ENCODE results near the gene KLK7.
A peak's percentile ranks its signal among the peaks of the same experiment; 100 is the strongest.
"Not testable (repeated sequence)": the region's sequence is repeated elsewhere in the genome, so short reads cannot be mapped to it uniquely, and the experiment has no call there.

KLK7 gene

GRCh38 chr19:50975766-50976165 is 8.0 kb downstream of the KLK7 start:
- peak; percentile 61 for DNase-seq (ENCODE audit: low spot score)

- no peak for DNase-seq (ENCODE audit: low spot score)
Observed at GRCh38 chr19:50974702-50975556, 8.8 kb downstream of the KLK7 start.

GRCh38 chr19:50972795-50973376 is 10.8 kb downstream of the KLK7 start:
- DNase-seq (ENCODE audit: low spot score): peak; percentile 31

- DNase-seq (ENCODE audit: low spot score): not testable (repeated sequence)
Observed at GRCh38 chr19:50969810-50970209, 13.9 kb downstream of the KLK7 start.

- peak; percentile 79 for DNase-seq (ENCODE audit: low spot score)
Observed at GRCh38 chr19:50969413-50969760, 14.3 kb downstream of the KLK7 start, which contains the start of gene KLK6. Gene KLK6 (minus strand): TSS chr19:50969591. CDS start chr19:50968104, 1,487 bp downstream.

DNA sequence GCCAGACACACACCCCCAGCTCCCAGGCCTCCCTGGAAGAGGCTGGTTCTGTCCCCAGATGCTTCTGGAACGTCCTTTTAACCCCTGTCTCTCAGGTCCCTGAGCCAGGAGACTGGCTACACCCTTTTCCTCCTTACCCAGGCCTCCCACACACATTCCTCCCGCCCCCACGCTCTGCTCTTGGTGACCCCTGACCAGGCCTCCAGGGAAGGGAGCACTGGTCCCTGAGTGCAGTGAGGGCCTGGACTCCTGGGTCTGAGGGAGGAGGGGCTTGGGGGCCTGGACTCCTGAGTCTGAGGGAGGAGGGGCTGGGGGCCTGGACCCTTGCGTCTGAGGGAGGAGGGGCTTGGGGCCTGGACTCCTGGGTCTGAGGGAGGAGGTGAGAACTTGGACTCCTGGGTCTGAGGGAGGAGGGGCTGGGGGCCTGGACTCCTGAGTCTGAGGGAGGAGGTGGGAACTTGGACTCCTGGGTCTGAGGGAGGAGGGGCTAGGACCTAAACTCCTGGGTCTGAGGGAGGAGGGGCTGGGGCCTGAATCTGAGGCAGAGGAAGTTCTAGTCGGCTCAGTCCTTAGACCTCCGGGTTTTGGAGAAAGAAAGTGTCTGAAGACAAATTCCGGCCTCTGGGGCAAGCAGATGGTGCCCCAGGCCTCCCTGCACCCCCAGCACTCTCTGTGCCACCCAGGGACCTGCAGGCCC is 14.9 kb downstream of the KLK7 start:
- DNase-seq (ENCODE audit: low spot score): peak; percentile 28

GRCh38 chr19:50967929-50968715 is 15.6 kb downstream of the KLK7 start:
- DNase-seq (ENCODE audit: low spot score): no peak

DNA sequence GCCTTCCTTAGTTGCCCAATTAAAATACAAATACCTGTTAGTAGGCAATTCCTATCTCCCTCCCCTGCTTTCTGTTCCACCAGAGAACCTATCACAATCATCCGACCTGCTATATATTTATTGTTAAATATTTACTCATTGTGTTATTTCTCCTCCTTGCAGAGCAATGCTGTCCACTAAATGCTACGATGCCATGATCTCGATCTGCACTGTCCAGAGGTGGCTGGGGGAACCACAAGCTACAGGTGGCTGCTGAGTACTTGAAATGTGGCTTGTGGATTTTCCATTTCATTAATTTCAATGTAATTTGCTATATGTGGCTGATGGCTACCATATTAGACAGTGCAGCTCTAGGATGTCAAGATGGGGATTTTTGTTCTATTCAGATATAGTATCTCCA is 19.5 kb downstream of the KLK7 start:
- DNase-seq (ENCODE audit: low spot score): no peak

- no peak for DNase-seq (ENCODE audit: low spot score)
Observed at GRCh38 chr19:50963381-50963780, 20.3 kb downstream of the KLK7 start.

DNA sequence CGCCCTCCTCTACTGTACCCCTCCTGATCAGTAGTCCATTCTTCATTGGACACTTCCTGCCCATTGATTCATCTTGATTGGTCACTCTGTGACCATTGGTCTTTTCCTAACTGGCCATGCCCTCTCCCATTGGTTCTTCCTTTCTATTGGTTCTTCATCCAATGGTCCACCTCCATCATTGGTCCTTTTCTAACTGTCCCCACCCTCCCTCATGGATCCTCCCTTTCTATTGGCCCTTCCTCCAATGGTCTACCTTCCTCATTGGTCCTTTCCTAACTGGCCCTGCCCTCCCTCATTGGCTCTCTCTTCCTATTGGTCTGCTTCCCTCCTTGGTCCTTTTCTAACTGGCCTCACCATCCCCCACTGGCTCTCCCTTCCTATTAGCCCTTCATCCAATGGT is 21.5 kb downstream of the KLK7 start:
- no peak for DNase-seq (ENCODE audit: low spot score)

- no peak for DNase-seq (ENCODE audit: low spot score)
Observed at GRCh38 chr19:50959731-50960500, 23.8 kb downstream of the KLK7 start.

DNA sequence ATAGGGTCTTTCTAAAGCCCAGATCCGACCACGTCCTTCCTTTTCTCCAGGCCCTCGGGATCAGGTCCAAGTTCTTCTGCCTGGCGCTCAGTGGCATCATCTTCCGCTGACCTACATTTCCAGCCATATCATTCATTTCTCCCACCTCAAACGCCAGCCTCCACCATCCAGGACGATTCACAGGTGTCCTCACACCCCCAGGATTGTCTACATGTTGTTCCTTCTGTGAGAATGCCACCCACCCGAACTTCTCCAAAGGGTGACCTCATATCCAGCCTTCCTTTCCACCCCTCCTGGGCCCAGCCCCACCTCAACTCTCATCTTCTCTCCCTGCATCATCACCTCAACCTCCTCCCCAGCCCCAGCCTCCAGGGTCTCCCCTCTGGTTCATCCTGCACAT is 26.1 kb downstream of the KLK7 start:
- DNase-seq (ENCODE audit: low spot score): no peak

- DNase-seq (ENCODE audit: low spot score): no peak
Observed at GRCh38 chr19:50952910-50953309, 30.8 kb downstream of the KLK7 start, which contains the start of gene KLK5. Gene KLK5 (minus strand): TSS chr19:50953038. CDS start chr19:50952657, 381 bp downstream.

DNA sequence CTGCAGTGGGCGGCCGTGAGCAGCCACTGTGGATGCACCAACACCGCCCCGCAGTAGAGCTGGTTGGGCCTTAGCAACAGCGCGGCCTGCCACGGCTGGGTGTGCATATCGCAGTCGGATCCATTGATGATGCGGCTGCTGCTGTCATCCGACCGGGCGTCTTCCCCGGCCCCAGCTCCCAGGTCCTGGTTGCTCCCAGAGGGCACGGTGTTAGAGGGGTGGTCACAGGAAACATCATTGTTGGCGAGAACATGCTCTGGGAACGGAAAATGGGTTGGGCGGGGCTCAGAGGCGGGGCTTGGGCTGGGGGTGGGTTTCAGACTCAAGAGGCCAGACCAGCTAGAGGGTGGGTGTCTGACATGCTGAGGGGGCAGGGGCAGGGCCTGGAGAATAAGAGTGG is 33.9 kb downstream of the KLK7 start:
- no peak for DNase-seq (ENCODE audit: low spot score)

- DNase-seq (ENCODE audit: low spot score): no peak
Observed at GRCh38 chr19:50947123-50947522, 36.6 kb downstream of the KLK7 start.

GRCh38 chr19:50944795-50945194 is 38.9 kb downstream of the KLK7 start:
- no peak for DNase-seq (ENCODE audit: low spot score)

DNA sequence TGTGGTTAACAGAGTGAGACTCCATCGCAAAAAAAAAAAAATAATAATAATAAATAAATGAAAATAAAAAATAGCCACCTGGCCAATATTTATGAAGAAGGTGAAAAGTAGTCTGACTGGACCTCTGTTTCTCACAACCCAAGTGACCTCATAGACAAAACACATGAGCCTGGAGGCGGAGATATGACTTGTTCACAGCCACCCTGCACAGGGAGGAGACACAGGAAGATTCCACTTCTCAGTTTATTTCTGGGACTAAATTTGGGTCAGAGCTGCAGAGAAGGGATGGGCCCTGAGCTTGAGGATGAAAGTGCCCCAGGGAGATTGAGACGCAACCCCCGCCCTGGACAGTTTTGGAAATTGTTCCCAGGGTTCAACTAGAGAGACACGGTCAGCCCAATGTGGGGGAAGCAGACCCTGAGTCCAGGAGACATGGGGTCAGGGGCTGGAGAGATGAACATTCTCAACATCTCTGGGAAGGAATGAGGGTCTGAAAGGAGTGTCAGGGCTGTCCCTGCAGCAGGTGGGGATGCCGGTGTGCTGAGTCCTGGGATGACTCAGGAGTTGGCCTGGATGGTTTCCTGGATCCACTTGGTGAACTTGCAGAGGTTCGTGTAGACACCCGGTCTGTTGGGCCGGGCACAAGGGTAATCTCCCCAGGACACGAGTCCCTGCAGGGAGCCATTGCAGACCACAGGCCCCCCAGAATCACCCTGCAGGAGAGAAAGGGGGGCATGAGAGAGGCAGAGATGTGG is 40.5 kb downstream of the KLK7 start:
- no peak for DNase-seq (ENCODE audit: low spot score)

GRCh38 chr19:50939596-50939995 is 44.1 kb downstream of the KLK7 start:
- no peak for DNase-seq (ENCODE audit: low spot score)

GRCh38 chr19:50933640-50934039 is 50.1 kb downstream of the KLK7 start:
- no peak for DNase-seq (ENCODE audit: low spot score)

DNA sequence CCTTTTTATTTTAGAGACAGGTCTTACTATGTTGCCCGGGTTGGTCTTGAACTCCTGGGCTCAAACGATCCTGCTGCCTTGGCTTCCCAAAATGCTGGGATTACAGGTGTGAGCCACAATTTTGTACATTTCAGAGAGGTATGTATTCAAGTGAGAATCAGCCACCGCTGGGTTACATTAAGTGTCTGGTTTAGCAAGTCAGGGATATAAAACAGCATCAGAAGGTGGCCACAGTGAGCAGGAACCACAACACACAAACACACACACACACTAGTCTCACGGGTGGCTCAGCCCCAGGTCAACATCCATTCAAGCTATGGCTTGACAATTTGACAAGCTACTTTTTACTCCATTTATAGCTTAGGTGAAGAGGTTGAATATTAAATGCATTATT is 51.0 kb downstream of the KLK7 start:
- no peak for DNase-seq (ENCODE audit: low spot score)
